ENCODE data around the gene ZDHHC7. TPM values are rescaled to one million over a fixed set of nuclear protein-coding genes. Genes with fewer than 3 reads are reported as not detected.

ZDHHC7 gene
- total and polyA plus RNA-seq, 2 donors (not counting 1 experiment from before 2014, with no cell fraction given): 96.4 to 135 TPM

DNA sequence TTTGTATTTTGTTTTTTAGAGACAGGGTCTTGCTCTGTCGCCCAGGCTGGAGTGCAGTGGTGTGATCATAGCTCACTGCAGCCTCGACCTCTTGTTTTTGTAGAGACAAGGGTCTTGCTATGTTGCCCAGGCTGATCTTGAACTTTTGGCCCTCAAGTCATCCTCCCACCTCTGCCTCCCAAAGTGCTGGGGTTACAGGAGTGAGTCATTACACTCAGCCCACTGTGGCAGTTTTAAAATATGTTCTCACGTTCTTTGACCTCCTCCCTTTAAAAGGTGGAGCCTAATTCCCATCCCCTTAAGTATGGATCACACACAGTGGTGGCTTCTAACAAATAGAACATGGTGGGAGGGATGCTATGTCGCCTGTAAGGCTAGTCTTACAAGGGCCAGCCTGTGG, 67.7 kb downstream of the ZDHHC7 start:
- no peak for DNase-seq (ENCODE audit: low read depth in 2 of 2)
- Histone ChIP-seq H3K27ac (ENCODE audit: insufficient read depth, low read length) (no peak overlapping the region), H3K79me2 (ENCODE audit: control insufficient read depth, insufficient read depth, low read length) (no peaks in the 10 kb centered on the region), H2AFZ (ENCODE audit: low read length) (no peak overlapping the region), H3K27me3 (ENCODE audit: control insufficient read depth, insufficient read depth, low read length) (no peaks in the 10 kb centered on the region), H4K20me1 (ENCODE audit: control insufficient read depth, extremely low read depth, insufficient read depth, low read length) (no peaks in the 10 kb centered on the region), H3K36me3 (ENCODE audit: control insufficient read depth, insufficient read depth, low read length) (no peaks in the 10 kb centered on the region), H3K4me1 (ENCODE audit: control insufficient read depth, extremely low read depth, insufficient read depth, low read length) (no peaks in the 10 kb centered on the region), H3K4me3 (replicated peaks in 1 of 4; ENCODE audit: control extremely low read depth in 1 of 4, insufficient read depth in 1 of 4, low read depth in 3 of 4, low read length in 4 of 4) (no peak overlapping the region), H3K9ac (ENCODE audit: insufficient read depth, low read length) (no peak overlapping the region), H3K4me2 (ENCODE audit: extremely low read depth, insufficient read depth, low read length) (no peak overlapping the region), H3K9me3 (ENCODE audit: control insufficient read depth, insufficient read depth, low read depth, low read length) (no peaks in the 10 kb centered on the region)
- TF ChIP-seq EZH2 (IDR thresholded peaks at IDR 0.05; ENCODE audit: low read length, missing control alignments): no peak
- TF ChIP-seq, protein P1, sequence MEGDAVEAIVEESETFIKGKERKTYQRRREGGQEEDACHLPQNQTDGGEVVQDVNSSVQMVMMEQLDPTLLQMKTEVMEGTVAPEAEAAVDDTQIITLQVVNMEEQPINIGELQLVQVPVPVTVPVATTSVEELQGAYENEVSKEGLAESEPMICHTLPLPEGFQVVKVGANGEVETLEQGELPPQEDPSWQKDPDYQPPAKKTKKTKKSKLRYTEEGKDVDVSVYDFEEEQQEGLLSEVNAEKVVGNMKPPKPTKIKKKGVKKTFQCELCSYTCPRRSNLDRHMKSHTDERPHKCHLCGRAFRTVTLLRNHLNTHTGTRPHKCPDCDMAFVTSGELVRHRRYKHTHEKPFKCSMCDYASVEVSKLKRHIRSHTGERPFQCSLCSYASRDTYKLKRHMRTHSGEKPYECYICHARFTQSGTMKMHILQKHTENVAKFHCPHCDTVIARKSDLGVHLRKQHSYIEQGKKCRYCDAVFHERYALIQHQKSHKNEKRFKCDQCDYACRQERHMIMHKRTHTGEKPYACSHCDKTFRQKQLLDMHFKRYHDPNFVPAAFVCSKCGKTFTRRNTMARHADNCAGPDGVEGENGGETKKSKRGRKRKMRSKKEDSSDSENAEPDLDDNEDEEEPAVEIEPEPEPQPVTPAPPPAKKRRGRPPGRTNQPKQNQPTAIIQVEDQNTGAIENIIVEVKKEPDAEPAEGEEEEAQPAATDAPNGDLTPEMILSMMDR (conservative IDR thresholded peaks at IDR 0.05 in 1 of 2, IDR thresholded peaks at IDR 0.05 in 1 of 2; ENCODE audit: low read depth in 1 of 2, low read length in 2 of 2): no peak

DNA sequence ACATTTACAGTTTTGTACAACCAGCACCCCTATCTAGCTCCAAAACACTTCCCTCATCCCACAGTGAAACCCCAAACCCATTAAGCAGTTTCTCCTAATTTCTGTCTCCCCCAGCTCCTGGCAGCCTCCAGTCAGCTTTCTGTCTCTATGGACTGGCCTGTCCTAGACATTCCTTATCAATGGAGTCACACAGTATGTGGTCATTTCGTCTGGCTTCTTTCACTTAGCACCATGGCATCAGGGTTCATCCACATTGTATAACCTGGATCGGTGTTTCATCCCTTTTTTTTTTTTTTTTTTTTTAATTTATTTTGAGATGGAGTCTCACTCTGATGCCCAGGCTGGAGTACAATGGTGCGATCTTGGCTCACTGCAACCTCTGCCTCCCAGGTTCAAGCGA, 68.5 kb downstream of the ZDHHC7 start:
- no peak overlapping the region for H3K9ac ChIP-seq (ENCODE audit: insufficient read depth, low read length)
- no peak for TF ChIP-seq EZH2 (IDR thresholded peaks at IDR 0.05; ENCODE audit: low read length, missing control alignments)
- TF ChIP-seq, protein P1 (conservative IDR thresholded peaks at IDR 0.05 in 1 of 2, IDR thresholded peaks at IDR 0.05 in 1 of 2; ENCODE audit: low read depth in 1 of 2, low read length in 2 of 2): no peak

DNA sequence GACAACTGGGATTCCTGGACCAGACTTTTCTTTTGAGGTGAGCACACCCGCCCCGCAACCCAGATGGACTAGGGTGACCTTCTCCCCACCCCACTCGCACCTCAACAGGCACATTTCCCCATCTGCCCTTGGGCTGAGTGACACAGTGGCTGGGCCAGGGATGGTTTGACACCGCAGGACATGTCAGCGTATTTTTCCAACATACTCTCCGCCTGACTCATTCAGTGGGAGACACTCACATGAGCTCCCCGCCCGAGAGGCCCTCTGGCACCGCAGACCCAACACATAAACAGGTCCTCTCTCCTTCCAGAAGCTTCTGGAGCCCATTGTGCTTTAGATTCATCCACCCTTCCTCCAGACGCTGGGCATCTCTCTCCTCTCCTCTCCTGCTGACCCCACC, 69.4 kb downstream of the ZDHHC7 start:
- H3K36me3 ChIP-seq (ENCODE audit: control insufficient read depth, insufficient read depth, low read length): no peaks in the 10 kb centered on the region
- no peaks in the 10 kb centered on the region for H3K4me1 ChIP-seq (ENCODE audit: control insufficient read depth, extremely low read depth, insufficient read depth, low read length)
- no peak overlapping the region for H3K9ac ChIP-seq (ENCODE audit: insufficient read depth, low read length)
- H3K79me2 ChIP-seq (ENCODE audit: control insufficient read depth, insufficient read depth, low read length): no peaks in the 10 kb centered on the region
- no peaks in the 10 kb centered on the region for H4K20me1 ChIP-seq (ENCODE audit: control insufficient read depth, extremely low read depth, insufficient read depth, low read length)
- no peak overlapping the region for H3K27ac ChIP-seq (ENCODE audit: insufficient read depth, low read length)
- TF ChIP-seq, protein P1 (conservative IDR thresholded peaks at IDR 0.05 in 1 of 2, IDR thresholded peaks at IDR 0.05 in 1 of 2; ENCODE audit: low read depth in 1 of 2, low read length in 2 of 2): no peak
- no peak for TF ChIP-seq EZH2 (IDR thresholded peaks at IDR 0.05; ENCODE audit: low read length, missing control alignments)
- no peaks in the 10 kb centered on the region for H3K27me3 ChIP-seq (ENCODE audit: control insufficient read depth, insufficient read depth, low read length)
- DNase-seq (ENCODE audit: low read depth in 2 of 2): peak in 1 of 2 donors; percentile 84
- no peak overlapping the region for H3K4me2 ChIP-seq (ENCODE audit: extremely low read depth, insufficient read depth, low read length)
- H2AFZ ChIP-seq (ENCODE audit: low read length): no peak overlapping the region
- no peak overlapping the region for H3K4me3 ChIP-seq (replicated peaks in 1 of 4; ENCODE audit: control extremely low read depth in 1 of 4, insufficient read depth in 1 of 4, low read depth in 3 of 4, low read length in 4 of 4)
- H3K9me3 ChIP-seq (ENCODE audit: control insufficient read depth, insufficient read depth, low read depth, low read length): no peaks in the 10 kb centered on the region

More for the DNA sequence above, 68.5 kb downstream of the ZDHHC7 start:
- no peak overlapping the region for H3K4me2 ChIP-seq (ENCODE audit: extremely low read depth, insufficient read depth, low read length)
- no peaks in the 10 kb centered on the region for H3K9me3 ChIP-seq (ENCODE audit: control insufficient read depth, insufficient read depth, low read depth, low read length)
- no peaks in the 10 kb centered on the region for H3K79me2 ChIP-seq (ENCODE audit: control insufficient read depth, insufficient read depth, low read length)
- no peak overlapping the region for H3K27ac ChIP-seq (ENCODE audit: insufficient read depth, low read length)
- H3K36me3 ChIP-seq (ENCODE audit: control insufficient read depth, insufficient read depth, low read length): no peaks in the 10 kb centered on the region
- DNase-seq (ENCODE audit: low read depth in 2 of 2): peak in 1 of 2 donors; percentile 52
- no peak overlapping the region for H2AFZ ChIP-seq (ENCODE audit: low read length)
- H3K27me3 ChIP-seq (ENCODE audit: control insufficient read depth, insufficient read depth, low read length): no peaks in the 10 kb centered on the region
- H4K20me1 ChIP-seq (ENCODE audit: control insufficient read depth, extremely low read depth, insufficient read depth, low read length): no peaks in the 10 kb centered on the region
- H3K4me1 ChIP-seq (ENCODE audit: control insufficient read depth, extremely low read depth, insufficient read depth, low read length): no peaks in the 10 kb centered on the region
- H3K4me3 ChIP-seq (replicated peaks in 1 of 4; ENCODE audit: control extremely low read depth in 1 of 4, insufficient read depth in 1 of 4, low read depth in 3 of 4, low read length in 4 of 4): no peak overlapping the region
